ENCODE results near the gene ZSWIM6. TPM values are rescaled to one million over a fixed set of nuclear protein-coding genes. Genes with fewer than 3 reads are reported as not detected.

ZSWIM6 gene
- total RNA-seq, 1 experiment from 2014 or later: 13.2 TPM

DNA sequence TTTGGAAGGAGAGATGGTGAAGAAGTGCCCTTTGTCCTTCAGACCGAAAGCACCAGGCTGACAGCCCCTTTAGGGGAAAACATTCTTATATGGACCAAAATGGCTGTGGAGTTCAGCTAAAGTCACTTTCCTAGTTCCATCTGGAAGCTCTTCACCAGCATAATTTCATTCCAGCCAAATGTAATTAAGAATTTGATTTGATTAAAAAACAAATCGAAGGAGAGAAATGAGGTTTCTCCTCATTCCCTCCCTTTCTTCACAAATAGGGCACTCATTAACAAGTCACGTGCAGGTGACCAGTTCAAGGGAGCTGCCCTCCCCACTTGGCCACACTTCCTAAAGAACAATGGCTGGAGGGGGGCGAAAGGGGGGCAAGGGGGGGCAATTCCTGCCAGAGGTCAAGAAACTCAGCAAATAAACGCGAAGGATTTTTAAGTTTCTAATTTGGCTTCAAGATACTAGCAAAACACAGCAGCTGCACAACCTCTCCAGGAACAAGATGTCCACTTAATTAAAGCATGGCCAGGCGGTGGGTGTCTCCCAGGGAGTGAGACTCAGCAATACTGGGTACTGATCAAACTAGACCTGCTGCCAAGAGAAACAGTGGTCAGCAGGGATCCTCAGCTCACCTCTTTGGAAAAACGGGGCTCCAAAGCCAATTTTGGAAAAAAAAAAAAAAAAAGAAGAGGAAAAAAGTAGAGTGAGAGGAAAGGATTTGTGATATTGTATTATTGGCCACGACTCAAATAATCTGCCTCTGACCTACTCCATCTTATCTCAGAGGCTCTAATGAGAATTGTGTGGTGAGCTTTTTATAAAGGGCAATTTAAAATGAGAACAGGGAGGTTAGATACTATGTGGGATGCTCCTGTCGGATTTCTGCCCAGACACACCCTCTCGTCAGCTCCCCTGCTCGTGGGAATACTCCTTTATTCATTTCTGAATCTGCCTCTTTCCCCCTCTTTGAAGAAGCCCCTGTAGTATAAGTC is 254.3 kb downstream of the ZSWIM6 start:
- BruUV-seq (replicated peaks): no TSS peak
- Mint-ChIP-seq H3K9me3 (ENCODE audit: low read depth, unreplicated experiment) (no peaks in the 10 kb centered on the region), H3K4me1 (ENCODE audit: low read depth, unreplicated experiment) (no peaks in the 10 kb centered on the region), H3K27ac (ENCODE audit: unreplicated experiment) (no peak overlapping the region), H3K4me3 (ENCODE audit: low read depth, unreplicated experiment) (no peak overlapping the region), H3K27me3 (ENCODE audit: unreplicated experiment) (peaks cover 10% of the 10 kb centered on the region), H3K36me3 (ENCODE audit: insufficient read depth, unreplicated experiment) (no peaks in the 10 kb centered on the region)
- DNase-seq: no peak
- CTCF ChIA-PET: interaction anchor here (0.6 to 1.3 kb wide), 2 partner anchors 13 to 309 kb away, joined by 3 to 5 read pairs; no protein-coding TSS in a partner anchor
- intact Hi-C loops (cut with micrococcal nuclease; ENCODE audit: unreplicated experiment): no loop called here
- TF ChIP-seq, protein P1, sequence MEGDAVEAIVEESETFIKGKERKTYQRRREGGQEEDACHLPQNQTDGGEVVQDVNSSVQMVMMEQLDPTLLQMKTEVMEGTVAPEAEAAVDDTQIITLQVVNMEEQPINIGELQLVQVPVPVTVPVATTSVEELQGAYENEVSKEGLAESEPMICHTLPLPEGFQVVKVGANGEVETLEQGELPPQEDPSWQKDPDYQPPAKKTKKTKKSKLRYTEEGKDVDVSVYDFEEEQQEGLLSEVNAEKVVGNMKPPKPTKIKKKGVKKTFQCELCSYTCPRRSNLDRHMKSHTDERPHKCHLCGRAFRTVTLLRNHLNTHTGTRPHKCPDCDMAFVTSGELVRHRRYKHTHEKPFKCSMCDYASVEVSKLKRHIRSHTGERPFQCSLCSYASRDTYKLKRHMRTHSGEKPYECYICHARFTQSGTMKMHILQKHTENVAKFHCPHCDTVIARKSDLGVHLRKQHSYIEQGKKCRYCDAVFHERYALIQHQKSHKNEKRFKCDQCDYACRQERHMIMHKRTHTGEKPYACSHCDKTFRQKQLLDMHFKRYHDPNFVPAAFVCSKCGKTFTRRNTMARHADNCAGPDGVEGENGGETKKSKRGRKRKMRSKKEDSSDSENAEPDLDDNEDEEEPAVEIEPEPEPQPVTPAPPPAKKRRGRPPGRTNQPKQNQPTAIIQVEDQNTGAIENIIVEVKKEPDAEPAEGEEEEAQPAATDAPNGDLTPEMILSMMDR (IDR thresholded peaks at IDR 0.05; ENCODE audit: unreplicated experiment): no peak

DNA sequence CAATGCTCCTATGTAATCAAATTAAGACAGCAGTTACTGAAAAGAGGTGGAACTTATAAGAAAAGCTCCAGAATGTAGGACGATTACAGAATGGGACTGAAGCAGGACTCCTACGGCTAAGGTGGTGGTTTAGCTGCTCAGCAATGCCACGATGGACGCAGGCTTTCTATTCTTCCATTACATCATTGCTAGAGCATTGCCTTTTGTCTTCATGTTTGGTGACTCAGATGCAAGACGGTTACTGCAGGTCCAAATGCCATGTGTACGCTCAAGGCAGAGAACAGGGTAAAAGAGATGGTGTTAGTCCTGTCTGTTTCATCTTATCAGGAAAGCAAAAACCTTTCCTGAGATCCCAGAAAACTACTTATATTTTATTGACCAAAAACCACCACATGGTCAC is 255.1 kb downstream of the ZSWIM6 start:
- Mint-ChIP-seq H3K36me3 (ENCODE audit: insufficient read depth, unreplicated experiment) (no peaks in the 10 kb centered on the region), H3K27ac (ENCODE audit: unreplicated experiment) (no peak overlapping the region), H3K9me3 (ENCODE audit: low read depth, unreplicated experiment) (no peaks in the 10 kb centered on the region), H3K4me3 (ENCODE audit: low read depth, unreplicated experiment) (no peak overlapping the region), H3K4me1 (ENCODE audit: low read depth, unreplicated experiment) (no peaks in the 10 kb centered on the region), H3K27me3 (ENCODE audit: unreplicated experiment) (peaks cover 10% of the 10 kb centered on the region)
- TF ChIP-seq, protein P1 (IDR thresholded peaks at IDR 0.05; ENCODE audit: unreplicated experiment): no peak
- DNase-seq: no peak
- BruUV-seq (replicated peaks): no TSS peak
- CTCF ChIA-PET: interaction anchor here (1.3 kb wide), 1 partner anchor 12 kb away, joined by 3 read pairs; no protein-coding TSS in a partner anchor
- intact Hi-C loops (cut with micrococcal nuclease; ENCODE audit: unreplicated experiment): no loop called here

DNA sequence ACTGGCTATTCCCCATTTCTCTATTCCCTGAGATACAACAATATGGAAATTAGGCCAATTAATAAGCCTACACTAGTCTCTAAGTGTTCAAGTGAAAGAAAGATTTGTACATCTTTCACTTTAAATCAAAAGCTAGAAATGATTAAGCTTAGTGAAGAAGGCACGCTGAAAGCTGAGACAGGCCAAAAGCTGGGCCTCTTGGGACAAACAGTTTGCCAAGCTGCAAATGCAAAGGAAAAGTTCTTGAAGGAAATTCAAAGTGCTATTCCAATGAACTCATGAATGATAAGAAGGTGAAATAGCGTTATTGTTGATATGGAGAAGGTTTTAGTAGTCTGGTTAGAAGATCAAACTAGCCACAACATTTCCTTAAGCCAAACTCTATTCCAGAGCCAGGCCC is 256.2 kb downstream of the ZSWIM6 start:
- Mint-ChIP-seq H3K36me3 (ENCODE audit: insufficient read depth, unreplicated experiment) (no peaks in the 10 kb centered on the region), H3K27me3 (ENCODE audit: unreplicated experiment) (peaks cover 13% of the 10 kb centered on the region), H3K9me3 (ENCODE audit: low read depth, unreplicated experiment) (no peaks in the 10 kb centered on the region), H3K4me1 (ENCODE audit: low read depth, unreplicated experiment) (no peaks in the 10 kb centered on the region), H3K4me3 (ENCODE audit: low read depth, unreplicated experiment) (no peak overlapping the region), H3K27ac (ENCODE audit: unreplicated experiment) (no peak overlapping the region)
- intact Hi-C loops (cut with micrococcal nuclease; ENCODE audit: unreplicated experiment): no loop called here
- BruUV-seq (replicated peaks): no TSS peak
- TF ChIP-seq, protein P1 (IDR thresholded peaks at IDR 0.05; ENCODE audit: unreplicated experiment): no peak
- no peak for DNase-seq
- CTCF ChIA-PET: no interaction called here

DNA sequence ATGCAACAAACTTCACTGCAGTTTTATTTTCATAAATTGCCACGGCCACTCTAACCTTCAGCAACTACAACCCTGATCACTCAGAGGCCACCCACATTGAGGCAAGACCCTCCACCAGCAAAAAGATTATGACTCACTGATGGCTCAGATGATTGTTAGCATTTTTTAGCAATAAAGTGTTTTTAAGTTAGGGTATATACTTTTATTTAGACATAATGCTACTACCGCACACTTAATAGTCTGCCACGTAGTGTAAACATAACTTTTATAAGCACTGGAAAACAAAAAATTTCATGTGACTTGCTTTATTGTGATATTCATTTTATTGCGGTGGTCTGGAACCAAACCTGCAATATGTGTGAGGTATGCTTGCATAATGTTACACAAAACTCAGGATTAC is 257.9 kb downstream of the ZSWIM6 start:
- Mint-ChIP-seq H3K9me3 (ENCODE audit: low read depth, unreplicated experiment) (no peaks in the 10 kb centered on the region), H3K27me3 (ENCODE audit: unreplicated experiment) (peaks cover 19% of the 10 kb centered on the region), H3K27ac (ENCODE audit: unreplicated experiment) (no peak overlapping the region), H3K36me3 (ENCODE audit: insufficient read depth, unreplicated experiment) (no peaks in the 10 kb centered on the region), H3K4me3 (ENCODE audit: low read depth, unreplicated experiment) (no peak overlapping the region), H3K4me1 (ENCODE audit: low read depth, unreplicated experiment) (no peaks in the 10 kb centered on the region)
- CTCF ChIA-PET: no interaction called here
- intact Hi-C loops (cut with micrococcal nuclease; ENCODE audit: unreplicated experiment): no loop called here
- TF ChIP-seq, protein P1 (IDR thresholded peaks at IDR 0.05; ENCODE audit: unreplicated experiment): no peak
- BruUV-seq (replicated peaks): no TSS peak
- no peak for DNase-seq
